Erythroblast (primary cell): Measurements from ENCODE around the gene FAM209A.

ENCODE experiments used
- GATA1 ChIP-seq: IDR thresholded peaks from 2 replicates; pipeline ENCODE4 v1.6.1; 2011; ENCODE audit warnings: low read depth, mild to moderate bottlenecking, control low read depth, low read length, moderate library complexity
- POLR2A ChIP-seq: IDR thresholded peaks from 2 replicates; pipeline ENCODE4 v1.6.1; 2011; ENCODE audit warnings: mild to moderate bottlenecking, low read length

- no peak for TF ChIP-seq POLR2A
- no peak for TF ChIP-seq GATA1
Measured at GRCh38 chr20:56572172-56572571, 47.6 kb downstream of the FAM209A start.
